ENCODE measurements around the gene CABCOCO1.

CABCOCO1 gene

GRCh38 chr10:61751599-61751998, 88.9 kb downstream of the CABCOCO1 start:
- no peak overlapping the region for H3K27ac ChIP-seq
- TF ChIP-seq CTCF (conservative IDR thresholded peaks at IDR 0.05) (no peak), ZFX (IDR thresholded peaks at IDR 0.05) (no peak)

- no peak overlapping the region for H3K27ac ChIP-seq
- TF ChIP-seq CTCF (conservative IDR thresholded peaks at IDR 0.05) (no peak), ZFX (IDR thresholded peaks at IDR 0.05) (no peak)
These were observed 89.6 kb downstream of the CABCOCO1 start for GRCh38 chr10:61752111-61753011.

GRCh38 chr10:61753453-61753852, 90.7 kb downstream of the CABCOCO1 start:
- no peak overlapping the region for H3K27ac ChIP-seq
- no peak for TF ChIP-seq CTCF (conservative IDR thresholded peaks at IDR 0.05)
- no peak for TF ChIP-seq ZFX (IDR thresholded peaks at IDR 0.05)

GRCh38 chr10:61754587-61755550, 92.1 kb downstream of the CABCOCO1 start:
- no peak for TF ChIP-seq CTCF (conservative IDR thresholded peaks at IDR 0.05)
- TF ChIP-seq ZFX (IDR thresholded peaks at IDR 0.05) = no peak
- no peak overlapping the region for H3K27ac ChIP-seq

GRCh38 chr10:61757001-61757400, 94.3 kb downstream of the CABCOCO1 start:
- TF ChIP-seq CTCF (conservative IDR thresholded peaks at IDR 0.05) (no peak), ZFX (IDR thresholded peaks at IDR 0.05) (no peak)
- H3K27ac ChIP-seq = no peak overlapping the region

GRCh38 chr10:61757525-61758397, 95.0 kb downstream of the CABCOCO1 start:
- peak overlapping the region; percentile 44; the same call in 1 of the 2 replicates for H3K27ac ChIP-seq
- no peak for TF ChIP-seq CTCF (conservative IDR thresholded peaks at IDR 0.05)
- TF ChIP-seq ZFX (IDR thresholded peaks at IDR 0.05) = no peak
